Measurements from ENCODE around the gene UGT1A9. TPM values are rescaled to one million over a fixed set of nuclear protein-coding genes. Genes with fewer than 3 reads are reported as not detected.
"Not testable (repeated sequence)": the region's sequence is repeated elsewhere in the genome, so short reads cannot be mapped to it uniquely, and the experiment has no call there.

UGT1A9 gene
- total RNA-seq, 1 experiment from 2014 or later, result not detected

- peak; percentile 45 for DNase-seq (ENCODE audit: low read depth)
These were observed 39.8 kb downstream of the UGT1A9 start for GRCh38 chr2:233711312-233712008.

GRCh38 chr2:233712611-233713261, 41.0 kb downstream of the UGT1A9 start, which contains the start of gene UGT1A5:
Gene UGT1A5, plus strand, starts transcription at chr2:233712907. Its CDS starts 85 bp downstream, at chr2:233712992.
- DNase-seq (ENCODE audit: low read depth), result no peak

- no peak for DNase-seq (ENCODE audit: low read depth)
These were observed 41.5 kb downstream of the UGT1A9 start for GRCh38 chr2:233713262-233713615.

- peak; percentile 16 for DNase-seq (ENCODE audit: low read depth)
These were observed 42.4 kb downstream of the UGT1A9 start for GRCh38 chr2:233714121-233714520.

GRCh38 chr2:233718552-233718951, 46.9 kb downstream of the UGT1A9 start, which contains the start of gene UGT1A4:
Gene UGT1A4, plus strand, starts transcription at chr2:233718736. Its CDS starts 85 bp downstream, at chr2:233718821.
- DNase-seq (ENCODE audit: low read depth), result no peak

- DNase-seq (ENCODE audit: low read depth), result no peak
These were observed 57.1 kb downstream of the UGT1A9 start, which contains the start of gene UGT1A3 for GRCh38 chr2:233728723-233729301. Gene UGT1A3, plus strand, starts transcription at chr2:233729042. Its CDS starts 85 bp downstream, at chr2:233729127.

GRCh38 chr2:233736868-233737653, 65.4 kb downstream of the UGT1A9 start:
- DNase-seq (ENCODE audit: low read depth), result not testable (repeated sequence)

GRCh38 chr2:233740870-233741269, 69.2 kb downstream of the UGT1A9 start:
- no peak for DNase-seq (ENCODE audit: low read depth)

- DNase-seq (ENCODE audit: low read depth), result no peak
These were observed 72.0 kb downstream of the UGT1A9 start for GRCh38 chr2:233743464-233744259.

GRCh38 chr2:233745073-233745755, 73.5 kb downstream of the UGT1A9 start:
- DNase-seq (ENCODE audit: low read depth), result no peak

GRCh38 chr2:233745838-233746237, 74.1 kb downstream of the UGT1A9 start:
- not testable (repeated sequence) for DNase-seq (ENCODE audit: low read depth)

GRCh38 chr2:233746475-233747282, 75.0 kb downstream of the UGT1A9 start:
- DNase-seq (ENCODE audit: low read depth), result no peak

GRCh38 chr2:233747283-233747544, 75.5 kb downstream of the UGT1A9 start:
- no peak for DNase-seq (ENCODE audit: low read depth)

- not testable (repeated sequence) for DNase-seq (ENCODE audit: low read depth)
These were observed 79.0 kb downstream of the UGT1A9 start for GRCh38 chr2:233750689-233751088.

GRCh38 chr2:233751212-233752009, 79.7 kb downstream of the UGT1A9 start:
- not testable (repeated sequence) for DNase-seq (ENCODE audit: low read depth)

- no peak for DNase-seq (ENCODE audit: low read depth)
These were observed 83.3 kb downstream of the UGT1A9 start for GRCh38 chr2:233754872-233755611.

- no peak for DNase-seq (ENCODE audit: low read depth)
These were observed 84.9 kb downstream of the UGT1A9 start for GRCh38 chr2:233756429-233757081.
